Osteoblast (primary cell): ENCODE results near the gene PPT1. TPM values are rescaled to one million over a fixed set of nuclear protein-coding genes. Genes with fewer than 3 reads are reported as not detected.

Source experiments
- DNase-seq: peaks from one replicate; pipeline ENCODE4 v3.0.0; 2011; ENCODE audit warnings: low spot score, mixed read lengths; ENCODE audit not compliant: insufficient read length; ENCODE audit errors: missing footprints
- H2AFZ ChIP-seq: 2 replicates; pipeline ENCODE4 v1.6.0; 2011; ENCODE audit warnings: mild to moderate bottlenecking, low read length
- H3K27ac ChIP-seq: 2 replicates; pipeline ENCODE4 v1.5.1; 2011; ENCODE audit warnings: mild to moderate bottlenecking, low read depth, low read length, moderate library complexity
- H3K27me3 ChIP-seq: 2 replicates; pipeline ENCODE4 v1.6.0; 2012; ENCODE audit warnings: mild to moderate bottlenecking, control low read depth, inconsistent platforms, low read length, moderate library complexity; ENCODE audit not compliant: insufficient read depth
- H3K36me3 ChIP-seq: 2 replicates; pipeline ENCODE4 v1.5.1; 2011; ENCODE audit warnings: mild to moderate bottlenecking, low read length, control low read depth, moderate library complexity; ENCODE audit not compliant: insufficient read depth
- H3K4me1 ChIP-seq: 2 replicates; pipeline ENCODE4 v1.5.1; 2011; ENCODE audit warnings: mild to moderate bottlenecking, low read length, control low read depth, moderate library complexity; ENCODE audit not compliant: insufficient read depth
- H3K4me2 ChIP-seq: 2 replicates; pipeline ENCODE4 v1.6.0; 2011; ENCODE audit warnings: mild to moderate bottlenecking, low read length; ENCODE audit not compliant: insufficient read depth
- H3K4me3 ChIP-seq: fragments of 200-600 bp; sonication (generic); 3 replicates; pipeline ENCODE4 v1.5.1; 2012; ENCODE audit warnings: mild to moderate bottlenecking, low read length, inconsistent platforms; ENCODE audit not compliant: insufficient read depth
- H3K79me2 ChIP-seq: 2 replicates; pipeline ENCODE4 v1.6.0; 2012; ENCODE audit warnings: mild to moderate bottlenecking, low read length, control low read depth, inconsistent platforms; ENCODE audit not compliant: insufficient read depth
- H3K9me3 ChIP-seq: 2 replicates; pipeline ENCODE4 v1.5.1; 2011; ENCODE audit warnings: low read depth, low read length, control low read depth
- H4K20me1 ChIP-seq: 2 replicates; pipeline ENCODE4 v1.6.0; 2012; ENCODE audit warnings: mild to moderate bottlenecking, low read length, control low read depth; ENCODE audit not compliant: insufficient read depth
- total RNA-seq: library from RNA; depleted of rRNA; stranded (reverse); fragments of >200 nt; gene quantifications from 2 replicates; pipeline ENCODE4 v1.2.3, GENCODE V29; 2012
- TF ChIP-seq, protein P1 (sequence below): IDR thresholded peaks from 2 replicates; pipeline ENCODE4 v1.5.1; 2011; ENCODE audit warnings: mild to moderate bottlenecking, low read depth, low read length, moderate library complexity; ENCODE audit errors: extremely low read depth

The PPT1 gene
- total RNA-seq, 1 donor = 40.9 TPM

DNA sequence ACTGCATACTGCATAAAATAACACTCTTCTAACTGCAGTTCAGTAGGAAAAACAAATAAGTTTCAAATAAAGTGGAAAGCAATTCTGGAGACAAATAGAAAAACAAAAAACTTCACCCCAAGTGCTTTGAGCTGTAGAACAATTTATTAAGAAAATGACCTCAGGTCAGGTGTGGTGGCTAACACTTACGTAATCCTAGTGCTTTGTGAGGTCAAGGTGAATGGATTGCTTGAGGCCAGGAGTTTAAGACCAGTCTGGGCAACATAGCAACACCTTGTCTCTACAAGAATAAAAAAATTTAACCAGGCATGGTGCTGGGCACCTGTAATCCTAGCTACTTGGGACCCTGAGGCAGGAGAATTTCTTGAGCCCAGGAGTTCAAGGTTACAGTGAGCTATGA, 5.0 kb upstream of the PPT1 start:
- H2AFZ ChIP-seq = no peak overlapping the region
- no peak for DNase-seq
- peaks cover 5% of the 10 kb centered on the region for H3K9me3 ChIP-seq
- no peaks in the 10 kb centered on the region for H4K20me1 ChIP-seq
- peaks cover 8% of the 10 kb centered on the region for H3K27me3 ChIP-seq
- H3K4me3 ChIP-seq = no peak overlapping the region
- H3K27ac ChIP-seq = no peak overlapping the region
- H3K36me3 ChIP-seq = no peaks in the 10 kb centered on the region
- H3K4me2 ChIP-seq = no peak overlapping the region
- H3K4me1 ChIP-seq = peaks cover 7% of the 10 kb centered on the region
- no peaks in the 10 kb centered on the region for H3K79me2 ChIP-seq
- TF ChIP-seq, protein P1, sequence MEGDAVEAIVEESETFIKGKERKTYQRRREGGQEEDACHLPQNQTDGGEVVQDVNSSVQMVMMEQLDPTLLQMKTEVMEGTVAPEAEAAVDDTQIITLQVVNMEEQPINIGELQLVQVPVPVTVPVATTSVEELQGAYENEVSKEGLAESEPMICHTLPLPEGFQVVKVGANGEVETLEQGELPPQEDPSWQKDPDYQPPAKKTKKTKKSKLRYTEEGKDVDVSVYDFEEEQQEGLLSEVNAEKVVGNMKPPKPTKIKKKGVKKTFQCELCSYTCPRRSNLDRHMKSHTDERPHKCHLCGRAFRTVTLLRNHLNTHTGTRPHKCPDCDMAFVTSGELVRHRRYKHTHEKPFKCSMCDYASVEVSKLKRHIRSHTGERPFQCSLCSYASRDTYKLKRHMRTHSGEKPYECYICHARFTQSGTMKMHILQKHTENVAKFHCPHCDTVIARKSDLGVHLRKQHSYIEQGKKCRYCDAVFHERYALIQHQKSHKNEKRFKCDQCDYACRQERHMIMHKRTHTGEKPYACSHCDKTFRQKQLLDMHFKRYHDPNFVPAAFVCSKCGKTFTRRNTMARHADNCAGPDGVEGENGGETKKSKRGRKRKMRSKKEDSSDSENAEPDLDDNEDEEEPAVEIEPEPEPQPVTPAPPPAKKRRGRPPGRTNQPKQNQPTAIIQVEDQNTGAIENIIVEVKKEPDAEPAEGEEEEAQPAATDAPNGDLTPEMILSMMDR = no peak

DNA sequence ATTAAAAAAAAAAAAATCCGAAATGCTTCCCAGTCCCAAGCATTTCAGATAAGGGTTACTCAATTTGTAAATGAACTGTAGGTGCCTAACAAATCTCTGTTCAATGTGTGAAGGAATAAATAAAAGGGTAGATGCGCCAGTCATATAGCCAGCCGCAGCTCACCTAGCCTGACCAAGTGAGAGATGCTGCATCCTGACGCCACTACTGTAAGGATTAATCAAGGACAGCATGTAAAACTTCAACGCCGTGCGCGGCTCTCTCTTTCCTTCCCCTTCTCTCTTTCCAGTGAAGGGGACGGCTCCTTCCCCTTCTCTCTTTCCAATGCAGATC, 441 bp downstream of the PPT1 start:
- DNase-seq = peak; percentile 30
- Histone ChIP-seq H3K4me2 (peak overlapping the region; percentile 83), H2AFZ (peak overlapping the region; percentile 99), H3K9me3 (no peaks in the 10 kb centered on the region), H3K4me1 (peaks cover 12% of the 10 kb centered on the region), H4K20me1 (no peaks in the 10 kb centered on the region), H3K4me3 (peak overlapping the region; percentile 89), H3K27me3 (no peaks in the 10 kb centered on the region), H3K36me3 (no peaks in the 10 kb centered on the region), H3K79me2 (peaks cover 33% of the 10 kb centered on the region), H3K27ac (peak overlapping the region; percentile 29)
- TF ChIP-seq, protein P1 = no peak

DNA sequence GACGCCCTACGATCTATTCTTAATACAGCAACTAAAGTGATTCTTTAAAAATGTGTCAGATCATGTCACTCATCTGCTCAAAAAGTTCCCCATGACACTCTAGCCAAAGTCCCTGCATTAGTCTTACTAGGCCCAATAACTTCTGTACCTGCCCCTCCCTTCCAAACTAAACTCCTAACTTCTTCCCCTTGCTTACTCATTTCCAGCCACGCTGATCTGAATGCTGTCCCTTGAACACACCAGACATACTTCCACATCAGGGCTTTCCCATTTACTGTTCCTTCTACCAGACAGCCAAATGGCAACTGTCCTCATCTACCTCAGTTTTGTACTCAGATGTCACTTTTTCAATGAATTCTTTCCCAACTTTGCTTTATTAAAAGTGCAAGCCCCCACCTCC, 1.2 kb downstream of the PPT1 start:
- Histone ChIP-seq H3K36me3 (peaks cover 7% of the 10 kb centered on the region), H3K27me3 (no peaks in the 10 kb centered on the region), H3K27ac (no peak overlapping the region), H3K4me1 (peaks cover 12% of the 10 kb centered on the region), H3K4me2 (no peak overlapping the region), H3K9me3 (no peaks in the 10 kb centered on the region), H2AFZ (no peak overlapping the region), H3K79me2 (peaks cover 33% of the 10 kb centered on the region), H3K4me3 (no peak overlapping the region), H4K20me1 (no peaks in the 10 kb centered on the region)
- TF ChIP-seq, protein P1 = no peak
- no peak for DNase-seq

DNA sequence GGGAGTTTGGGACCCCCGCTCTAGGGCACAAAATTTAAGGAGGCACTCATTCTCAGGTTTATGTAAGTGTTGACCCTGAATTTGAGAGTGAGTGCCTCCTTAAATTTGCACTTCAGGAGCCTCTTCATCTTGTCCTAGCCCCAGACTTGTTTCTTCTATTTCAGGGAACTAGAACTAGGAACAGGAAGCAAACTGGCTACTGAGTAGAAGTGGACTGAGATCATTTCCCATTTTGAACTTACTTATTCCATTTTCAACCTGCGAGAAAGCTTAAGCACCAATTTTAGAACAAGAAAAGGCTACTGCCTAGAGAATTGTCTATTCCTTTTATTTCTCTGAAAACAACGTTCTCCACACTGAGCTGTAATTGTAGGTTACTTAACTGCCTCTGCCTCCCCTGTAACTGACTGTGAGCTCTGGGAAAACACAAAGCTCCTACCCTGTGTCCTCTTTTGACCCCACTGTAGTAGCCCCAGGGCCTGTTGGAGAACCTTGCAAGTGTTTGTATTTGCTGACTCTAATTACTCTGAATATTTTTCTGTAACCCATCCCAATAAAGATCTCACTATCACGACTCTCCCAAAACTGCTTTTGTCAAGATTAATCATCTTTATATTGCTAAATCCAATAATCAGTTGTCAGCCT, 2.5 kb downstream of the PPT1 start:
- Histone ChIP-seq H3K4me1 (peaks cover 12% of the 10 kb centered on the region), H3K4me3 (no peak overlapping the region), H3K9me3 (no peaks in the 10 kb centered on the region), H4K20me1 (no peaks in the 10 kb centered on the region), H3K79me2 (peaks cover 33% of the 10 kb centered on the region), H3K4me2 (no peak overlapping the region), H3K27me3 (no peaks in the 10 kb centered on the region), H3K27ac (no peak overlapping the region), H3K36me3 (peaks cover 15% of the 10 kb centered on the region), H2AFZ (no peak overlapping the region)
- no peak for DNase-seq
- TF ChIP-seq, protein P1 = no peak
